Endothelial cell of umbilical vein (primary cell): ENCODE results near the gene B4GALNT3. TPM values are rescaled to one million over a fixed set of nuclear protein-coding genes. Genes with fewer than 3 reads are reported as not detected.

ENCODE experiments used
- BruUV-seq: library from RNA; stranded (reverse); fragments of 400-500 nt; replicated peaks from 2 replicates; lab custom pipeline; 2021; lab: Mats Ljungman, UMichigan
- CTCF ChIA-PET: fragments of 300-600, 350-600 bp; sonication (Branson Sonifier 250); formaldehyde crosslinking; loops from one replicate; lab custom pipeline; 2021; ENCODE audit warnings: antibody characterized with exemption, inconsistent platforms; lab: Charles Lee
- POLR2A ChIA-PET: fragments of 300-600, 350-600 bp; sonication (Branson Sonifier 250); formaldehyde crosslinking; loops from one replicate; lab custom pipeline; 2021; ENCODE audit warnings: antibody characterized with exemption, inconsistent platforms; lab: Charles Lee
- DNase-seq: peaks from one replicate; pipeline ENCODE4 v3.0.0-alpha.2; 2011; ENCODE audit warnings: low read depth, low spot score
- FAIRE-seq: peaks from 2 replicates; lab custom pipeline; 2011; peaks lifted over from hg19 to GRCh38; lab: Jason Lieb, UNC
- H2AFZ ChIP-seq: 2 replicates; pipeline ENCODE4 v1.6.0; 2012; ENCODE audit warnings: low read depth, low read length, control low read depth, inconsistent platforms
- H3K27ac ChIP-seq: 2 replicates; pipeline ENCODE4 v1.5.1; 2011; ENCODE audit warnings: low read depth, mild to moderate bottlenecking, control low read depth, low read length, moderate library complexity; ENCODE audit not compliant: insufficient read depth
- H3K27me3 ChIP-seq, 2 experiments: 2 replicates each; pipeline versions ENCODE4 v1.6.0 to v1.6.1; 2011; ENCODE audit warnings: low read length in 2 of 2, mixed read lengths in 1 of 2; ENCODE audit not compliant: control insufficient read depth in 2 of 2, insufficient read depth in 2 of 2
- H3K36me3 ChIP-seq, 2 experiments: 2 replicates in 1 of 2; 3 replicates in 1 of 2; pipeline ENCODE4 v1.5.1; 2011; ENCODE audit warnings: low read length in 2 of 2, mild to moderate bottlenecking in 1 of 2, moderate library complexity in 1 of 2; ENCODE audit not compliant: control insufficient read depth in 2 of 2, insufficient read depth in 2 of 2; ENCODE audit errors: extremely low read depth in 1 of 2
- H3K4me1 ChIP-seq: 3 replicates; pipeline ENCODE4 v1.5.1; 2011; ENCODE audit warnings: mild to moderate bottlenecking, low read length; ENCODE audit not compliant: control insufficient read depth, insufficient read depth; ENCODE audit errors: extremely low read depth
- H3K4me2 ChIP-seq: 2 replicates; pipeline ENCODE4 v1.6.1; 2011; ENCODE audit warnings: low read length, control low read depth, mixed read lengths; ENCODE audit not compliant: insufficient read depth
- H3K4me3 ChIP-seq, 3 experiments: fragments of 200-600 bp in 1 of 3; sonication (generic), shearing (Covaris generic) in 1 of 3; replicated peaks in 1 of 3; 2 replicates each; pipeline ENCODE4 v1.5.1; 2011 to 2016; ENCODE audit warnings: control low read depth in 3 of 3, low read length in 3 of 3, mild to moderate bottlenecking in 2 of 3, inconsistent platforms in 1 of 3, low read depth in 1 of 3, moderate library complexity in 1 of 3; ENCODE audit not compliant: insufficient read depth in 1 of 3
- H3K79me2 ChIP-seq: 2 replicates; pipeline ENCODE4 v1.6.0; 2012; ENCODE audit warnings: low read length, inconsistent platforms; ENCODE audit not compliant: control insufficient read depth, insufficient read depth
- H3K9ac ChIP-seq: replicated peaks from 2 replicates; pipeline ENCODE3; 2011; ENCODE audit warnings: low read length, control low read depth; ENCODE audit not compliant: insufficient read depth; ENCODE audit errors: extremely low read depth
- H3K9me1 ChIP-seq: replicated peaks from 3 replicates; pipeline ENCODE4 v1.6.0; 2011; ENCODE audit warnings: mild to moderate bottlenecking, low read length; ENCODE audit not compliant: control insufficient read depth, insufficient read depth; ENCODE audit errors: extremely low read depth
- H3K9me3 ChIP-seq: replicated peaks from 2 replicates; pipeline ENCODE4 v1.5.1; 2012; ENCODE audit warnings: low read length, inconsistent platforms; ENCODE audit not compliant: control insufficient read depth, insufficient read depth
- H4K20me1 ChIP-seq: replicated peaks from 2 replicates; pipeline ENCODE3; 2011; ENCODE audit warnings: mild to moderate bottlenecking, low read length; ENCODE audit not compliant: control insufficient read depth, insufficient read depth; ENCODE audit errors: extremely low read depth
- CTCF ChIP-seq, 2 donors: IDR thresholded peaks; 1 replicate in 1 of 2; 2 replicates in 1 of 2; pipeline ENCODE4 v1.5.1; 2011; ENCODE audit warnings: low read length in 2 of 2, mild to moderate bottlenecking in 2 of 2, moderate library complexity in 2 of 2, control low read depth in 1 of 2, inconsistent platforms in 1 of 2, low read depth in 1 of 2; ENCODE audit not compliant: insufficient read depth in 1 of 2; ENCODE audit errors: extremely low read depth in 1 of 2
- FOS ChIP-seq: IDR thresholded peaks from 2 replicates; pipeline ENCODE4 v1.6.1; 2011; ENCODE audit warnings: mild to moderate bottlenecking, low read length, moderate library complexity, borderline replicate concordance; ENCODE audit not compliant: insufficient read depth
- JUN ChIP-seq: IDR thresholded peaks from 2 replicates; pipeline ENCODE4 v1.6.1; 2011; ENCODE audit warnings: borderline replicate concordance, low read depth; ENCODE audit not compliant: insufficient read length, insufficient read depth
- MYC ChIP-seq: IDR thresholded peaks from one replicate; pipeline ENCODE4 v1.6.1; 2011; ENCODE audit warnings: mild to moderate bottlenecking, low read depth, low read length
- POLR2A ChIP-seq: IDR thresholded peaks from 2 replicates; pipeline ENCODE4 v1.6.1; 2012; ENCODE audit warnings: low read depth, mild to moderate bottlenecking, control low read depth, low read length
- POLR2AphosphoS5 ChIP-seq: IDR thresholded peaks from 2 replicates; pipeline ENCODE4 v1.6.1; 2012; ENCODE audit warnings: low read depth, mild to moderate bottlenecking, control low read depth, low read length, moderate library complexity; ENCODE audit not compliant: insufficient read depth
- dilution Hi-C: fragments of 300-500 bp; cut with MboI; formaldehyde crosslinking; loops from one replicate; pipeline ENCODE4 v1.15.0; 2019; ENCODE audit warnings: low sequenced_read_pairs; ENCODE audit not compliant: extremely low pct_ligation_motif_present
- intact Hi-C: fragments of 100-400 bp; cut with micrococcal nuclease; formaldehyde crosslinking; loops from one replicate; pipeline ENCODE4 v1.10.0; 2022
- polyA plus RNA-seq, 4 experiments: library from polyadenylated mRNA; depleted of rRNA in 3 of 4; stranded (reverse) in 3 of 4; unstranded in 1 of 4; fragments of >200 nt; gene quantifications; 2 replicates each; pipeline versions ENCODE4 v1.2.1 to v1.2.3, GENCODE V29; 2011 to 2012; ENCODE audit warnings: missing spikeins in 1 of 4
- total RNA-seq: library from RNA; stranded (reverse); gene quantifications from 2 replicates; pipeline ENCODE4 v1.2.3, GENCODE V29; 2021
- TF ChIP-seq, protein P1 (sequence below): IDR thresholded peaks from 2 replicates; pipeline ENCODE4 v1.6.1; 2011; ENCODE audit not compliant: insufficient read depth, insufficient read length

Gene B4GALNT3
- total and polyA plus RNA-seq, 2 donors (not counting 3 experiments of a cell fraction or from before 2014, with no cell fraction given): 0.07 TPM; not detected in 1

DNA sequence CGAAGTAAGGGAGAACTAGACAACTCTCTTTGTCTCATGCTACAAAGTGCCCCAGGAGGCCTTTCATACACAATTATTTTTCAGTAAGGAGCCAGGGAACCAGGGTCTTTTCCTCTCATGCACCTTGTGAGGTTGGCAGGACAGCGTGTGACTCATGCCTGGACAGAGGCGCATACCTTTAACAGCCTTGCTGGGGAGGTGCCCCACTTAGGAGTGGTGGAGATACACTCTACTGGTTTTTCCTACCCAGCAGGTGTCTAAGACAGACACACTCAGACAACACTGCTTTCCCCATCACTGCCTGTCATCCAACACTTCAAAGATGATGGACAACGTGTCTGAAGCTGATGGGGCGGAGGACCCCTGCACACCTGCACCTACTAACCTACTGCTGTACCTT lies 49.1 kb downstream of the B4GALNT3 start:
- CTCF ChIA-PET: interaction anchor here (1.0 to 1.7 kb wide), 2 partner anchors 22 to 31 kb away, joined by 3 to 4 read pairs; no protein-coding TSS in a partner anchor
- DNase-seq: no peak
- no peaks in the 10 kb centered on the region for H4K20me1 ChIP-seq
- dilution Hi-C loops (no loop called here), intact Hi-C loops (loop anchor here (1.0 kb wide), 1 partner anchor 30 kb away; no protein-coding TSS in a partner anchor)
- peaks cover 22% of the 10 kb centered on the region for H3K4me1 ChIP-seq
- peak overlapping the region; percentile 46 for H3K27ac ChIP-seq
- TF ChIP-seq JUN: no peak
- TF ChIP-seq POLR2AphosphoS5: no peak
- no peak for TF ChIP-seq FOS
- no peak for TF ChIP-seq MYC
- TF ChIP-seq CTCF (IDR thresholded peaks at IDR 0.05; ENCODE audit: extremely low read depth in 1 of 2, insufficient read depth in 1 of 2, low read depth in 1 of 2, low read length in 2 of 2): no peak
- no peak for TF ChIP-seq POLR2A
- TF ChIP-seq, protein P1, sequence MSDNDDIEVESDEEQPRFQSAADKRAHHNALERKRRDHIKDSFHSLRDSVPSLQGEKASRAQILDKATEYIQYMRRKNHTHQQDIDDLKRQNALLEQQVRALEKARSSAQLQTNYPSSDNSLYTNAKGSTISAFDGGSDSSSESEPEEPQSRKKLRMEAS: no peak
- FAIRE-seq: no peak
- H3K36me3 ChIP-seq: no peaks in the 10 kb centered on the region
- peaks cover 0 to 2% of the 10 kb centered on the region in 2 experiments for H3K27me3 ChIP-seq
- H3K9me1 ChIP-seq: no peaks in the 10 kb centered on the region
- no peak overlapping the region for H3K9ac ChIP-seq
- no peaks in the 10 kb centered on the region for H3K79me2 ChIP-seq
- no peak overlapping the region for H2AFZ ChIP-seq
- no TSS peak for BruUV-seq
- no peak overlapping the region for H3K4me3 ChIP-seq
- no peak overlapping the region for H3K4me2 ChIP-seq
- POLR2A ChIA-PET: no interaction called here
- H3K9me3 ChIP-seq: no peaks in the 10 kb centered on the region
